HG02571 (cell line): Measurements from ENCODE around the gene MARK3.

ENCODE experiments used
- ATAC-seq: cut with Tn5 transposase; IDR thresholded peaks from one replicate; pipeline ENCODE4 v1.9.1; 2021; ENCODE audit warnings: mild to moderate bottlenecking, moderate library complexity; ENCODE audit not compliant: unreplicated experiment

MARK3 gene

GRCh38 chr14:103546652-103547454, 161.6 kb downstream of the MARK3 start:
- no peak for ATAC-seq

- ATAC-seq: no peak
Measured at GRCh38 chr14:103547455-103547940, 162.3 kb downstream of the MARK3 start.

- no peak for ATAC-seq
Measured at GRCh38 chr14:103547941-103548462, 162.8 kb downstream of the MARK3 start.

GRCh38 chr14:103548463-103549351, 163.5 kb downstream of the MARK3 start:
- no peak for ATAC-seq

GRCh38 chr14:103549361-103550311, 164.4 kb downstream of the MARK3 start:
- no peak for ATAC-seq

- ATAC-seq: no peak
Measured at GRCh38 chr14:103550451-103551337, 165.5 kb downstream of the MARK3 start.

- no peak for ATAC-seq
Measured at GRCh38 chr14:103551338-103551762, 166.1 kb downstream of the MARK3 start.

GRCh38 chr14:103552011-103552845, 167.0 kb downstream of the MARK3 start:
- ATAC-seq: no peak

- no peak for ATAC-seq
Measured at GRCh38 chr14:103552846-103553210, 167.6 kb downstream of the MARK3 start.
